ENCODE data around the gene ARAP3. TPM values are rescaled to one million over a fixed set of nuclear protein-coding genes. Genes with fewer than 3 reads are reported as not detected.

The ARAP3 gene
- total RNA-seq, 1 donor from 2014 or later: 1.3 TPM

- no peaks in the 10 kb centered on the region for H3K36me3 Mint-ChIP-seq (ENCODE audit: unreplicated experiment)
- H3K4me3 Mint-ChIP-seq (ENCODE audit: unreplicated experiment): no peak overlapping the region
- H3K9me3 Mint-ChIP-seq (ENCODE audit: unreplicated experiment): no peaks in the 10 kb centered on the region
- peaks cover 32% of the 10 kb centered on the region for H3K27me3 Mint-ChIP-seq (ENCODE audit: unreplicated experiment)
- no peak overlapping the region for H3K27ac Mint-ChIP-seq (ENCODE audit: unreplicated experiment)
- H3K4me1 Mint-ChIP-seq (ENCODE audit: unreplicated experiment): peaks cover 4% of the 10 kb centered on the region
- no peak for TF ChIP-seq CTCF (IDR thresholded peaks at IDR 0.05)
- DNase-seq (ENCODE audit: extremely low spot score, unreplicated experiment): no peak
These were observed 11.1 kb upstream of the ARAP3 start for GRCh38 chr5:141692919-141693725.

GRCh38 chr5:141692533-141692888 lies 10.5 kb upstream of the ARAP3 start:
- Mint-ChIP-seq H3K27me3 (ENCODE audit: unreplicated experiment) (peaks cover 28% of the 10 kb centered on the region), H3K36me3 (ENCODE audit: unreplicated experiment) (no peaks in the 10 kb centered on the region), H3K4me3 (ENCODE audit: unreplicated experiment) (peak overlapping the region; percentile 76), H3K9me3 (ENCODE audit: unreplicated experiment) (no peaks in the 10 kb centered on the region), H3K4me1 (ENCODE audit: unreplicated experiment) (peaks cover 4% of the 10 kb centered on the region), H3K27ac (ENCODE audit: unreplicated experiment) (no peak overlapping the region)
- DNase-seq (ENCODE audit: extremely low spot score, unreplicated experiment): no peak
- no peak for TF ChIP-seq CTCF (IDR thresholded peaks at IDR 0.05)

- TF ChIP-seq CTCF (IDR thresholded peaks at IDR 0.05): peak; percentile 98
- Mint-ChIP-seq H3K27ac (ENCODE audit: unreplicated experiment) (no peak overlapping the region), H3K36me3 (ENCODE audit: unreplicated experiment) (no peaks in the 10 kb centered on the region), H3K4me1 (ENCODE audit: unreplicated experiment) (peaks cover 4% of the 10 kb centered on the region), H3K4me3 (ENCODE audit: unreplicated experiment) (peak overlapping the region; percentile 76), H3K9me3 (ENCODE audit: unreplicated experiment) (no peaks in the 10 kb centered on the region), H3K27me3 (ENCODE audit: unreplicated experiment) (peaks cover 28% of the 10 kb centered on the region)
- peak; percentile 95 for DNase-seq (ENCODE audit: extremely low spot score, unreplicated experiment)
These were observed 10.0 kb upstream of the ARAP3 start for GRCh38 chr5:141691867-141692532.

GRCh38 chr5:141691286-141691866 lies 9.3 kb upstream of the ARAP3 start:
- H3K27me3 Mint-ChIP-seq (ENCODE audit: unreplicated experiment): peaks cover 25% of the 10 kb centered on the region
- no peak for TF ChIP-seq CTCF (IDR thresholded peaks at IDR 0.05)
- no peak overlapping the region for H3K27ac Mint-ChIP-seq (ENCODE audit: unreplicated experiment)
- no peak overlapping the region for H3K4me3 Mint-ChIP-seq (ENCODE audit: unreplicated experiment)
- H3K36me3 Mint-ChIP-seq (ENCODE audit: unreplicated experiment): no peaks in the 10 kb centered on the region
- H3K9me3 Mint-ChIP-seq (ENCODE audit: unreplicated experiment): no peaks in the 10 kb centered on the region
- H3K4me1 Mint-ChIP-seq (ENCODE audit: unreplicated experiment): peaks cover 4% of the 10 kb centered on the region
- no peak for DNase-seq (ENCODE audit: extremely low spot score, unreplicated experiment)

Measured in osteocyte (in vitro differentiated cells).